Measurements from ENCODE around the gene MYH14. TPM values are rescaled to one million over a fixed set of nuclear protein-coding genes. Genes with fewer than 3 reads are reported as not detected.

MYH14 gene
- total RNA-seq, 1 donor from 2014 or later: 113 TPM

- H3K27ac ChIP-seq: no peak overlapping the region
- H3K4me1 ChIP-seq: no peaks in the 10 kb centered on the region
- ATAC-seq (peak; percentile 67 to 74), DNase-seq (no peak)
- no peak overlapping the region for H3K4me3 ChIP-seq
- intact Hi-C loops (cut with DNase I): no loop called here
- no peaks in the 10 kb centered on the region for H3K27me3 ChIP-seq (ENCODE audit: low read depth)
- peaks cover 42% of the 10 kb centered on the region for H3K36me3 ChIP-seq
- TF ChIP-seq CTCF (IDR thresholded peaks at IDR 0.05): peak; percentile 67
- no peaks in the 10 kb centered on the region for H3K9me3 ChIP-seq
Observed at GRCh38 chr19:50252111-50252886, 48.9 kb downstream of the MYH14 start.

DNA sequence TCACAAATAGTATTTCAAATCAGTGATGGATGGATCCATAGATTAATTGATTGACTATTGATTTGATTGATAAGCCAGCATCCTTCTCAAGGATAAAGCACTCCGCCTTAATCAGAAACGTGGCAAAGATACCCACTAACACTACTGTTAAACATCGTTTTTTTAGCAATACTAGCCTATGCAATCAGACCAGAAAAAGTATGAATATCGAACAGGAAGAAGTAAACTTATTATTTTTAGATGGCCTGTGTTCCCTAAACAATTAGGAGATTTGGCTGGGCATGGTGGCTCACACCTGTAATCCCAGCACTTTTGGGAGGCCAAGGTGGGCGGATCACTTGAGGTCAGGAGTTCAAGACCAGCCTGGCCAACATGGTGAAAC lies 49.5 kb downstream of the MYH14 start:
- no peak for DNase-seq
- no peaks in the 10 kb centered on the region for H3K4me1 ChIP-seq
- H3K27ac ChIP-seq: no peak overlapping the region
- no peak overlapping the region for H3K4me3 ChIP-seq
- no peaks in the 10 kb centered on the region for H3K9me3 ChIP-seq
- intact Hi-C loops (cut with DNase I): no loop called here
- peaks cover 48% of the 10 kb centered on the region for H3K36me3 ChIP-seq
- H3K27me3 ChIP-seq (ENCODE audit: low read depth): no peaks in the 10 kb centered on the region
- ATAC-seq: no peak
- TF ChIP-seq CTCF (IDR thresholded peaks at IDR 0.05): no peak

DNA sequence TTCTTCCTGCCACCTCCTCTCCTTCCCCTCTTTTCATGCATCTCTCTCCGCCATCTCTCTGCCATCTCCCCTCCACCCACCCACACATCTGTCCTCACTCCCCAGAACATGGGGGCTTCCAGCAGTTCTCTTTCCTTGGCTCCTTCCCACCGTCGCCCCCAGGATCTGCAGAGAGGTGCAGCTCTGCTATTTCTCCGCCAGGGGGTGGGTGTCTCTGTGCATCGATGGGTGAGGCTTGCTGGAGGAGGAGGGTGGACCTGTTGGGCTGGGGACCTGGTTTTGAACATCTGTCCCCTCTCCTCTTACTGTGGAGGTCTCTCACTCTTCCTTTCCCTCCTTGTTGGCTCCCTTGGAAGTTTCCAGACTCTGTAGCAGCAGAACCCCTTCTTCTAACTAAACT lies 51.7 kb downstream of the MYH14 start:
- no peak for ATAC-seq
- no peaks in the 10 kb centered on the region for H3K4me1 ChIP-seq
- no peak overlapping the region for H3K27ac ChIP-seq
- peaks cover 52% of the 10 kb centered on the region for H3K36me3 ChIP-seq
- intact Hi-C loops (cut with DNase I): no loop called here
- H3K4me3 ChIP-seq: no peak overlapping the region
- DNase-seq: no peak
- H3K9me3 ChIP-seq: no peaks in the 10 kb centered on the region
- H3K27me3 ChIP-seq (ENCODE audit: low read depth): no peaks in the 10 kb centered on the region
- no peak for TF ChIP-seq CTCF (IDR thresholded peaks at IDR 0.05)

DNA sequence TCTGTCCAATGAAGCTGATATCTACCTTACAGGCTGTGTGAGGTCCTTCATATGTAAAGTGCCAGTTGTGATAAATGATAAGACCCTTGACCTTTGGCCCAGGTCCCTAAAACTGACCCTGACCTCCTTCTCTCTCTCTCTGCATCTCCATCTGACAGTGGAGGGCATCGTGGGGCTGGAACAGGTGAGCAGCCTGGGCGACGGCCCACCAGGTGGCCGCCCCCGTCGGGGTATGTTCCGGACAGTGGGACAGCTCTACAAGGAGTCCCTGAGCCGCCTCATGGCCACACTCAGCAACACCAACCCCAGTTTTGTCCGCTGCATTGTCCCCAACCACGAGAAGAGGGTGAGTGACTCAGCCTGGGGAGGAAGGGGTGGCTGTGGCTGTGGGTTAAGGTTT lies 53.7 kb downstream of the MYH14 start:
- Histone ChIP-seq H3K36me3 (peaks cover 53% of the 10 kb centered on the region), H3K27me3 (ENCODE audit: low read depth) (no peaks in the 10 kb centered on the region)
- DNase-seq: no peak

DNA sequence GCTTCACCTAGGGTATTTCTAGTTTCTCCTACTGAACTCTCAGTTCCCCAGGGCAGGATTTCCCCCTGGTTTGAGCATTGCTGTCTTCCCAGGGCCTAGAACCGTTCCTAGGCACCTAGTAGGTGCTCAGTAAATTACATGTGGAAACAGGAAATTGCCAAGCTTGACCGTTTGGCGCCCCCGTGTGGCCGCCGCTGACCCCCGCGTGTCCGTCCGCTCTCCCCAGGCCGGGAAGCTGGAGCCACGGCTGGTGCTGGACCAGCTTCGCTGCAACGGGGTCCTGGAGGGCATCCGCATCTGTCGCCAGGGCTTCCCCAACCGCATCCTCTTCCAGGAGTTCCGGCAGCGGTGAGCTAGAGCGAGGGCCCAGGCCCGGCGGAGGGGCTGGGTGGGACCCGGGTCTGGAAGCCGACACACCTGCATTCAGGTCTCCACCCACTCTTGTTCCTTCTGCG lies 55.5 kb downstream of the MYH14 start:
- H3K36me3 ChIP-seq: peaks cover 38% of the 10 kb centered on the region
- peak; percentile 59 for TF ChIP-seq CTCF (IDR thresholded peaks at IDR 0.05)
- peak; percentile 17 to 40 for ATAC-seq
- H3K4me3 ChIP-seq: no peak overlapping the region
- no peaks in the 10 kb centered on the region for H3K4me1 ChIP-seq
- no peaks in the 10 kb centered on the region for H3K9me3 ChIP-seq
- intact Hi-C loops (cut with DNase I): no loop called here
- DNase-seq: no peak
- H3K27me3 ChIP-seq (ENCODE audit: low read depth): no peaks in the 10 kb centered on the region
- H3K27ac ChIP-seq: no peak overlapping the region

More for the DNA sequence above, 53.7 kb downstream of the MYH14 start:
- Histone ChIP-seq H3K9me3 (no peaks in the 10 kb centered on the region), H3K4me1 (no peaks in the 10 kb centered on the region), H3K4me3 (no peak overlapping the region), H3K27ac (no peak overlapping the region)
- intact Hi-C loops (cut with DNase I): no loop called here
- no peak for ATAC-seq
- TF ChIP-seq CTCF (IDR thresholded peaks at IDR 0.05): no peak

Measured in lower lobe of right lung (tissue), 2 donors.